Measurements from ENCODE around the gene MYH16.

DNA sequence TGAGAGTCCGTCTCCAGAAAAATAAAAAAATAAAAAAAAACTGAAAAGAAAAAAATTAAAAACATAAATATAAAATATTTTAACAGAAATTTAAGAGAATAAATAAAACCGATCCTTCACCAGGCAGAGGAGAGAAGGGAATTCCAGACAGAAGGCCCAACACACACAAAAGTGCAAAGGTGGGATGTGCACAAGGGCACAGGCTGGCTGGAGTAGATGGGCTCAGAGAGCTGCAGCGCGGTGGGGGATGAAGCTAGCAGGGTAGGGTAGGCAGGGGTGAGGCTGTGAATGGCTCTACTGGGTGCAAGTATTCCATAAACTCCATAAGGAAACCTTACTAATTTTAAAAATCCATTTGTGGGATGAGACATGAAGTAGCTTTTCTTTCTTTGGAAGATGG lies 37.4 kb downstream of the MYH16 start:
- TF ChIP-seq, protein P1, sequence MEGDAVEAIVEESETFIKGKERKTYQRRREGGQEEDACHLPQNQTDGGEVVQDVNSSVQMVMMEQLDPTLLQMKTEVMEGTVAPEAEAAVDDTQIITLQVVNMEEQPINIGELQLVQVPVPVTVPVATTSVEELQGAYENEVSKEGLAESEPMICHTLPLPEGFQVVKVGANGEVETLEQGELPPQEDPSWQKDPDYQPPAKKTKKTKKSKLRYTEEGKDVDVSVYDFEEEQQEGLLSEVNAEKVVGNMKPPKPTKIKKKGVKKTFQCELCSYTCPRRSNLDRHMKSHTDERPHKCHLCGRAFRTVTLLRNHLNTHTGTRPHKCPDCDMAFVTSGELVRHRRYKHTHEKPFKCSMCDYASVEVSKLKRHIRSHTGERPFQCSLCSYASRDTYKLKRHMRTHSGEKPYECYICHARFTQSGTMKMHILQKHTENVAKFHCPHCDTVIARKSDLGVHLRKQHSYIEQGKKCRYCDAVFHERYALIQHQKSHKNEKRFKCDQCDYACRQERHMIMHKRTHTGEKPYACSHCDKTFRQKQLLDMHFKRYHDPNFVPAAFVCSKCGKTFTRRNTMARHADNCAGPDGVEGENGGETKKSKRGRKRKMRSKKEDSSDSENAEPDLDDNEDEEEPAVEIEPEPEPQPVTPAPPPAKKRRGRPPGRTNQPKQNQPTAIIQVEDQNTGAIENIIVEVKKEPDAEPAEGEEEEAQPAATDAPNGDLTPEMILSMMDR (IDR thresholded peaks at IDR 0.05; ENCODE audit: low read depth, low read length, missing input control) = no peak
- TF ChIP-seq YY1 (IDR thresholded peaks at IDR 0.05) (no peak), RAD21 (IDR thresholded peaks at IDR 0.05) (no peak), GABPA (IDR thresholded peaks at IDR 0.05 in 1 of 2, conservative IDR thresholded peaks at IDR 0.05 in 1 of 2) (no peak), JUND (IDR thresholded peaks at IDR 0.05) (no peak), HNF4A (conservative IDR thresholded peaks at IDR 0.05) (no peak)
- TF ChIP-seq, protein P2, sequence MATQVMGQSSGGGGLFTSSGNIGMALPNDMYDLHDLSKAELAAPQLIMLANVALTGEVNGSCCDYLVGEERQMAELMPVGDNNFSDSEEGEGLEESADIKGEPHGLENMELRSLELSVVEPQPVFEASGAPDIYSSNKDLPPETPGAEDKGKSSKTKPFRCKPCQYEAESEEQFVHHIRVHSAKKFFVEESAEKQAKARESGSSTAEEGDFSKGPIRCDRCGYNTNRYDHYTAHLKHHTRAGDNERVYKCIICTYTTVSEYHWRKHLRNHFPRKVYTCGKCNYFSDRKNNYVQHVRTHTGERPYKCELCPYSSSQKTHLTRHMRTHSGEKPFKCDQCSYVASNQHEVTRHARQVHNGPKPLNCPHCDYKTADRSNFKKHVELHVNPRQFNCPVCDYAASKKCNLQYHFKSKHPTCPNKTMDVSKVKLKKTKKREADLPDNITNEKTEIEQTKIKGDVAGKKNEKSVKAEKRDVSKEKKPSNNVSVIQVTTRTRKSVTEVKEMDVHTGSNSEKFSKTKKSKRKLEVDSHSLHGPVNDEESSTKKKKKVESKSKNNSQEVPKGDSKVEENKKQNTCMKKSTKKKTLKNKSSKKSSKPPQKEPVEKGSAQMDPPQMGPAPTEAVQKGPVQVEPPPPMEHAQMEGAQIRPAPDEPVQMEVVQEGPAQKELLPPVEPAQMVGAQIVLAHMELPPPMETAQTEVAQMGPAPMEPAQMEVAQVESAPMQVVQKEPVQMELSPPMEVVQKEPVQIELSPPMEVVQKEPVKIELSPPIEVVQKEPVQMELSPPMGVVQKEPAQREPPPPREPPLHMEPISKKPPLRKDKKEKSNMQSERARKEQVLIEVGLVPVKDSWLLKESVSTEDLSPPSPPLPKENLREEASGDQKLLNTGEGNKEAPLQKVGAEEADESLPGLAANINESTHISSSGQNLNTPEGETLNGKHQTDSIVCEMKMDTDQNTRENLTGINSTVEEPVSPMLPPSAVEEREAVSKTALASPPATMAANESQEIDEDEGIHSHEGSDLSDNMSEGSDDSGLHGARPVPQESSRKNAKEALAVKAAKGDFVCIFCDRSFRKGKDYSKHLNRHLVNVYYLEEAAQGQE (IDR thresholded peaks at IDR 0.05) = no peak
